Stimulated activated CD4-positive, alpha-beta T cell treated with anti-CD3 and anti-CD28 coated beads, Interleukin-15, amount 100 ng/mL, for 1 hour (primary cell): Measurements from ENCODE around the gene PCNX2.

ENCODE experiments used
- DNase-seq, 2 donors: peaks; one replicate each; pipeline ENCODE4 v3.0.0-alpha.2; 2020; ENCODE audit warnings: low read depth in 1 of 2, low spot score in 1 of 2

The PCNX2 gene

GRCh38 chr1:233065685-233066084 is 229.8 kb downstream of the PCNX2 start:
- DNase-seq: no peak

- DNase-seq: no peak
Observed at GRCh38 chr1:233064988-233065387, 230.5 kb downstream of the PCNX2 start.

- DNase-seq: no peak
Observed at GRCh38 chr1:233063462-233063861, 232.1 kb downstream of the PCNX2 start.

GRCh38 chr1:233061265-233061664 is 234.3 kb downstream of the PCNX2 start:
- DNase-seq: no peak

- DNase-seq: no peak
Observed at GRCh38 chr1:233060461-233060994, 235.0 kb downstream of the PCNX2 start.

- no peak for DNase-seq
Observed at GRCh38 chr1:233057836-233058235, 237.7 kb downstream of the PCNX2 start.

- no peak for DNase-seq
Observed at GRCh38 chr1:233055879-233056641, 239.5 kb downstream of the PCNX2 start.

- no peak for DNase-seq
Observed at GRCh38 chr1:233045588-233045987, 249.9 kb downstream of the PCNX2 start.

GRCh38 chr1:233042834-233043233 is 252.7 kb downstream of the PCNX2 start:
- no peak for DNase-seq

GRCh38 chr1:233040494-233040893 is 255.0 kb downstream of the PCNX2 start:
- DNase-seq: no peak

GRCh38 chr1:233038581-233038980 is 256.9 kb downstream of the PCNX2 start:
- no peak for DNase-seq

- no peak for DNase-seq
Observed at GRCh38 chr1:233037843-233038242, 257.7 kb downstream of the PCNX2 start.

- no peak for DNase-seq
Observed at GRCh38 chr1:233034836-233035235, 260.7 kb downstream of the PCNX2 start.

- DNase-seq: no peak
Observed at GRCh38 chr1:233033361-233033760, 262.2 kb downstream of the PCNX2 start.

- DNase-seq: no peak
Observed at GRCh38 chr1:233032916-233033315, 262.6 kb downstream of the PCNX2 start.

- no peak for DNase-seq
Observed at GRCh38 chr1:233031521-233031920, 264.0 kb downstream of the PCNX2 start.

- DNase-seq: no peak
Observed at GRCh38 chr1:233027046-233027445, 268.5 kb downstream of the PCNX2 start.

GRCh38 chr1:233025567-233025966 is 270.0 kb downstream of the PCNX2 start:
- no peak for DNase-seq

- no peak for DNase-seq
Observed at GRCh38 chr1:233025157-233025556, 270.4 kb downstream of the PCNX2 start.

GRCh38 chr1:233024199-233024598 is 271.3 kb downstream of the PCNX2 start:
- DNase-seq: no peak

- no peak for DNase-seq
Observed at GRCh38 chr1:233022246-233022645, 273.3 kb downstream of the PCNX2 start.

GRCh38 chr1:233020426-233020825 is 275.1 kb downstream of the PCNX2 start:
- no peak for DNase-seq

GRCh38 chr1:233019778-233020325 is 275.7 kb downstream of the PCNX2 start:
- no peak for DNase-seq
